Panc1 (cell line): ENCODE data around the gene AP1B1.

Experiments
- CTCF ChIP-seq: fragments of 450-650 bp; IDR thresholded peaks from 2 replicates; pipeline ENCODE4 v1.5.1; 2017; ENCODE audit warnings: mild to moderate bottlenecking
- TCF7L2 ChIP-seq: IDR thresholded peaks from 2 replicates; pipeline ENCODE4 v1.6.1; 2011; ENCODE audit warnings: mild to moderate bottlenecking, low read depth, low read length, inconsistent platforms

GRCh38 chr22:29306835-29307595 is 81.4 kb downstream of the AP1B1 start:
- peak; percentile 15; the same call in 1 of the 2 replicates for TF ChIP-seq CTCF
- no peak for TF ChIP-seq TCF7L2
